Brain microvascular endothelial cell (primary cell): ENCODE data around the gene TMEM131L.

ENCODE experiments used
- DNase-seq: peaks from one replicate; pipeline ENCODE4 v3.0.0-alpha.2; 2020
- H3K27ac ChIP-seq: fragments of 250-450 bp; sonication (Bioruptor Pico); 2 replicates; pipeline ENCODE4 v1.5.1; 2020; ENCODE audit warnings: mild to moderate bottlenecking, moderate library complexity
- H3K27me3 ChIP-seq: fragments of 250-450 bp; sonication (Bioruptor Pico); replicated peaks from 2 replicates; pipeline ENCODE4 v1.5.1; 2020; ENCODE audit warnings: mild to moderate bottlenecking
- H3K36me3 ChIP-seq: fragments of 250-450 bp; sonication (Bioruptor Pico); replicated peaks from 2 replicates; pipeline ENCODE4 v1.5.1; 2020; ENCODE audit warnings: mild to moderate bottlenecking
- H3K4me3 ChIP-seq: 2 replicates; pipeline ENCODE4 v1.5.1; 2011; ENCODE audit warnings: low read depth, mild to moderate bottlenecking, control low read depth, low read length, moderate library complexity
- CTCF ChIP-seq: IDR thresholded peaks from 2 replicates; pipeline ENCODE4 v1.5.1; 2011; ENCODE audit warnings: low read depth, mild to moderate bottlenecking, moderate library complexity, low read length, control low read depth, inconsistent platforms; ENCODE audit errors: missing control alignments
- in situ Hi-C: cut with HindIII; loops from 2 replicates; pipeline ENCODE4 v1.10.0; 2017; ENCODE audit warnings: low sequenced_read_pairs, low pct_ligation_motif_present

TMEM131L gene

DNA sequence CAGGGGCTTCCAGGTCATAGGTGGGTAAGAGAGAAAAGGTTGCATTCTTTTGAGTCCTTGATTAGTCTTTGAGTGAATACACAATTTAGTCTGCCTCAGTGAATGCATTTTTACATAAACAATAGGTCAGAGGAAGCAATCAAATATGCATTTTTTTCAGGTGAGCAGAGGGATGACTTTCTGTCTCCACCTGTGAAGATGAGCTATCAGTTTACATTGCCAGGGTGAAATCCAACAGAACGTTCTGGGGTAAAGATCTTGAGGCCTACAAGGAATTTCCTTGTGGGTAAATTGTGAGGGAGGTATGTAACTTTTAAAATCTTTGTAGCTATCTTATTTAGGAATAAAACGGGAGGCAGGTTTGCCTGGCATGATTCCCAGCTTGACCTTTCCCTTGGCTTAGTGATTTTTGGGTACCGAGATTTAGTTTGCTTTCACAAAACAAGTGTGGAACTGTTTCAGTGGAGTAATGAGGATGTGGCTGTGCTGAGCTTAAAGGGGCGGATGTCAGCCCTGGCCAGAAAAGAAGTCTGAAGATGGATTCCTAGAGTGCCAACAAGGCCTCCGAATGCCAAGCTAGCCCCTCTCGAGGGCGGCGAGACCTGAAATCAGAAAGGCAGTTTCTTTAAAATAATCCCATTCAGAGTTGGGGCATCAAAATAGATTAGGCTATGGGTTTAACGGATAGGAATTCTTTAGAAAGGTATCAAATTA lies 29.5 kb downstream of the TMEM131L start:
- DNase-seq: no peak
- Histone ChIP-seq H3K27me3 (no peaks in the 10 kb centered on the region), H3K4me3 (no peak overlapping the region), H3K36me3 (no peaks in the 10 kb centered on the region), H3K27ac (no peak overlapping the region)
- no peak for TF ChIP-seq CTCF
- in situ Hi-C loops: no loop called here

- H3K4me3 ChIP-seq: no peak overlapping the region
- H3K27ac ChIP-seq: no peak overlapping the region
- peak; percentile 26 for DNase-seq
- in situ Hi-C loops: no loop called here
- no peak for TF ChIP-seq CTCF
- H3K27me3 ChIP-seq: no peaks in the 10 kb centered on the region
- H3K36me3 ChIP-seq: no peaks in the 10 kb centered on the region
Measured at GRCh38 chr4:153497091-153497531, 31.0 kb downstream of the TMEM131L start.

GRCh38 chr4:153497988-153498967 lies 32.1 kb downstream of the TMEM131L start:
- in situ Hi-C loops: no loop called here
- peak; percentile 68 for DNase-seq
- no peak for TF ChIP-seq CTCF
- no peaks in the 10 kb centered on the region for H3K36me3 ChIP-seq
- H3K4me3 ChIP-seq: no peak overlapping the region
- H3K27me3 ChIP-seq: no peaks in the 10 kb centered on the region
- peak overlapping the region; percentile 66 for H3K27ac ChIP-seq

- no peak for TF ChIP-seq CTCF
- H3K4me3 ChIP-seq: no peak overlapping the region
- no peaks in the 10 kb centered on the region for H3K27me3 ChIP-seq
- in situ Hi-C loops: no loop called here
- H3K27ac ChIP-seq: peak overlapping the region; percentile 34
- no peak for DNase-seq
- no peaks in the 10 kb centered on the region for H3K36me3 ChIP-seq
Measured at GRCh38 chr4:153499005-153499404, 32.8 kb downstream of the TMEM131L start.

DNA sequence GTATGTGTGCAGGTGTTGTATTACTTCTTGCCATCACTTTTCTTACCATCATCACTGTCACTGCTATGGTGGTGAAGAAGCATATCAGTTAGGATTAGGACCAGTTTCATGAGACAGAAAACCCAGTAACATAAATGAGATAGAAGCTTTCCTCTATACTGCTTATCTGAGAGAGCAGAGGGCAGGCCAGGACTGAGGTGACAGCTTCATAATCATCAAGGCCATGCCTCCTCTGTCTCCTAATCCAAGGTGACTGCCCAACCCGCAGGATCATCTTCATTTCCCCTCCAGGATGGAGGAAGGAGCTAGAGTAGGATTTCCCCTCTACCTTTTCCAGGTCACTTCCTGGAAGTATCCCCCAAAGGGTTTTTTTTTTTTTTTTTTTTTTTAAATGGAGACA lies 35.4 kb downstream of the TMEM131L start:
- in situ Hi-C loops: no loop called here
- Histone ChIP-seq H3K27me3 (no peaks in the 10 kb centered on the region), H3K27ac (no peak overlapping the region), H3K4me3 (no peak overlapping the region), H3K36me3 (no peaks in the 10 kb centered on the region)
- TF ChIP-seq CTCF: no peak
- DNase-seq: no peak
